RWPE2 (cell line): ENCODE data around the gene PPIL3.

Experiments
- ATAC-seq: fragments of 200-7000 bp; cut with Tn5 transposase; 3 replicates; pipeline ENCODE4 v1.9.1; 2021; ENCODE audit warnings: low read depth
- DNase-seq: peaks from one replicate; pipeline ENCODE4 v3.0.0-alpha.2; 2020; ENCODE audit warnings: low spot score
- H3K27ac ChIP-seq: fragments of 450-650 bp; 2 replicates; pipeline ENCODE4 v1.5.1; 2017; ENCODE audit warnings: mild to moderate bottlenecking; ENCODE audit not compliant: poor library complexity, severe bottlenecking
- H3K27me3 ChIP-seq: fragments of 250-450 bp; sonication (Bioruptor Pico); 2 replicates; pipeline ENCODE4 v1.5.1; 2021; ENCODE audit warnings: mild to moderate bottlenecking, moderate library complexity; ENCODE audit not compliant: insufficient read depth, poor library complexity, severe bottlenecking
- H3K36me3 ChIP-seq: fragments of 250-450 bp; sonication (Bioruptor Pico); 2 replicates; pipeline ENCODE4 v1.5.1; 2020; ENCODE audit warnings: low read depth, mild to moderate bottlenecking, moderate library complexity
- H3K4me1 ChIP-seq: fragments of 250-450 bp; sonication (Bioruptor Pico); 2 replicates; pipeline ENCODE4 v1.5.1; 2021; ENCODE audit warnings: mild to moderate bottlenecking, moderate library complexity; ENCODE audit not compliant: insufficient read depth, poor library complexity, severe bottlenecking
- H3K4me3 ChIP-seq: fragments of 250-450 bp; sonication (Bioruptor Pico); 2 replicates; pipeline ENCODE4 v1.5.1; 2021; ENCODE audit warnings: mild to moderate bottlenecking, moderate library complexity; ENCODE audit not compliant: severe bottlenecking
- H3K9me3 ChIP-seq: fragments of 250-450 bp; sonication (Bioruptor Pico); 2 replicates; pipeline ENCODE4 v1.5.1; 2021; ENCODE audit warnings: mild to moderate bottlenecking, moderate library complexity; ENCODE audit not compliant: severe bottlenecking
- CTCF ChIP-seq: fragments of 450-650 bp; IDR thresholded peaks from one replicate; pipeline ENCODE4 v1.5.1; 2017; ENCODE audit warnings: mild to moderate bottlenecking, moderate library complexity; ENCODE audit not compliant: poor library complexity, severe bottlenecking

PPIL3 gene

GRCh38 chr2:200888704-200889625 lies at the start of gene PPIL3, which contains the start of gene NIF3L1:
Gene PPIL3 (minus strand): TSS chr2:200889077. CDS start chr2:200887615, 1,462 bp downstream.
Gene NIF3L1 (plus strand): TSS chr2:200889371. CDS start chr2:200891944, 2,573 bp downstream.
- Histone ChIP-seq H3K27ac (peak within 1 kb of the TSS; percentile 95), H3K4me1 (peaks cover 8% of the 10 kb centered on the region), H3K36me3 (peaks cover 51% of the 10 kb centered on the region), H3K9me3 (no peaks in the 10 kb centered on the region), H3K27me3 (no peaks in the 10 kb centered on the region), H3K4me3 (peak within 1 kb of the TSS; percentile 59)
- ATAC-seq: peak; percentile 93
- no peak for TF ChIP-seq CTCF
- peak; percentile 97 for DNase-seq

DNA sequence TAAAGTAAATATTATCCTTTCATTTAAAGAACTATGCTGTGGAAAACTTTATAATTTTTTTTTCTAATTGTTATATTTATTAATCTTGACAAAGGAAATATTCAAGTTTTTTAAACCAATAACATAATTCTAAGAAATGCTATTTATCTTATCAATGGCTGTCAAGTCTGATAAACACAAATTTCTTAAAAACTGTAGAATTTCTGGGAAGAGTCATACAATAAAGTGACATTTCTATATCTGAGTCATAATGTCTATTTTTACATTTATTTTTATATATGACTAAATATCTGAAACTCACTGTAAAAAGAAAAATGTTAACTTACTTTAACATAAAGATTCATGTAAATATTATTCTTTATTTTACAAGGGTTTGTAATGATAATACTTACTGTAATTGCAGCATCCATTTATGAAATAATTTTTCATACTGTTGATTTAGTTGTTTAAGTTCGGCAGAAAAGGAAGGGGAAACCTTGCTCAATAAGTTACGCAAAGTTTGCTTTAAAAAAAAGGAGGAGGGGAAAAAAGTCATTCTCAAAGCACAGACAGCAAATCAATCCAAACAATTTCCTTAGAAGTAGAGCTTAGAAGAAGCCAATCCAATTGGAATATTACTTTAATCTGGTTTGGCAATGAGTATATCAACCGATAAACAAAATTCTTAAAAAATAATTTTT lies 42.2 kb upstream of the PPIL3 start:
- H3K27ac ChIP-seq: no peak overlapping the region
- no peaks in the 10 kb centered on the region for H3K4me1 ChIP-seq
- peaks cover 92% of the 10 kb centered on the region for H3K36me3 ChIP-seq
- H3K4me3 ChIP-seq: no peak overlapping the region
- no peak for TF ChIP-seq CTCF
- DNase-seq (no peak), ATAC-seq (no peak)
- H3K9me3 ChIP-seq: no peaks in the 10 kb centered on the region
- H3K27me3 ChIP-seq: no peaks in the 10 kb centered on the region

DNA sequence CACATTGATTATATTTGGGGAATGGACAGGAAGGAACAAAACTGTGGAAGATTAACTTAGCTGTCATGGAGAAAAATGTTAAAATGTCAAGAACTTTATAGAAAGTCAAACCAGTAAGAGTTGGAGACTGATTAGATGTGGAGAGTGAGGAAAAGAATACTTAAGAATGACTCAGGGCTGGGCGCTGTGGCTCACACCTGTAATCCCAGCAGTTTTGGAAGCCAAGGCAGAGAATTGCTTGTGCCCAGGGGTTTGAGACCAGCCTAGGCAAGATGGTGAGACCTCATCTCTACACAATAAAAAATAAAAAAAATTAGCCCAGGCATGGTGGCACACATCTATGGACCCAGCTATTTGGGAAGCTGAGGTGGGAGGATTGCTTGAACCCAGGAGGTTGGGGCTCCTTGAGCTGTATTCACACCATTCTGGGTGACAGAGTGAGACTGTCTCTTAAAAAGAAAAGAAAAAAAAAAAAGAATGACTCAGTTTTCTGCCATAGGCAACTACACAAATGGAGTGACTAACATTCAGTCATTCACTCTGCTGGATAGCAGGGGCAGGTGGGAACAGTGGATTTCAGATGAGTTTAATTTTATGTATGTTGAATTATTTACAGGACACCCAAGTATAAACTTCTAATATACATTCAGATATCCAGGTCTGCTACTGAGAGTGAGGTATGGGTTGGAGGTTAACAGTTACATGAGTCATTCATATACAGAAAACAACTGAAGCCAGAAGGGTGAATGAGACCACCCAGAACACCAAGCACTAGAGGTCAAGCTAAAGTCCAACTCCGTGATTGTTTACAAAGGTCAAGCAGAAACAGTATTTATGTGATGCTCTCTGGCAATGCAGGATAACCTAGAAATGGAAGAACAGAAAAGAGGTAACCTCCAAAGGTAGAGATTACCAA lies 40.7 kb upstream of the PPIL3 start:
- Histone ChIP-seq H3K27ac (no peak overlapping the region), H3K4me1 (no peaks in the 10 kb centered on the region), H3K9me3 (no peaks in the 10 kb centered on the region), H3K4me3 (no peak overlapping the region), H3K36me3 (peaks cover 92% of the 10 kb centered on the region), H3K27me3 (no peaks in the 10 kb centered on the region)
- no peak for TF ChIP-seq CTCF
- ATAC-seq (no peak), DNase-seq (no peak)

DNA sequence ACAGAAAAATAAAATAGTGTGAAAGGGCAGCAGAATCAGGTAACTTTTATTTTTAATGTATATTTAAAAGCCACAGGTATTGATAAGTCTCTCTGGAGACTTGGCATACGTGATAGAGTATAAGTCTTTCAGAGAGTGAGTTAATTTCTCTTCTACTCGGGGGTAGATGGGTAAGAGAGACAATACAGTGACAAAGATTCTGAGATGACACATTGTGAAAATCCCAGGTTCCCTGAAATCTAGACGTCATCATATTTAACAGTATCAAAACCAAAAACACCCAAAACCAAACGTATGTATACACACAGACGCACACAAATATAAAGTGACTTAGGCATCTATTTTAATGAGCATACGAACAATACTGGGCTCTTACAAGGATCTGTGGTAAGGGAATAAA lies 33.6 kb upstream of the PPIL3 start:
- Histone ChIP-seq H3K36me3 (peaks cover 97% of the 10 kb centered on the region), H3K4me3 (no peak overlapping the region), H3K27ac (no peak overlapping the region), H3K9me3 (no peaks in the 10 kb centered on the region), H3K27me3 (no peaks in the 10 kb centered on the region), H3K4me1 (no peaks in the 10 kb centered on the region)
- ATAC-seq (no peak), DNase-seq (no peak)
- TF ChIP-seq CTCF: no peak
